Measurements from ENCODE around the gene MESP2.
"Not testable (repeated sequence)": the region's sequence is repeated elsewhere in the genome, so short reads cannot be mapped to it uniquely, and the experiment has no call there.

Gene MESP2

GRCh38 chr15:89781891-89782618 is 5.9 kb downstream of the MESP2 start:
- no peak for DNase-seq

- DNase-seq = not testable (repeated sequence)
Observed at GRCh38 chr15:89782619-89782950, 6.5 kb downstream of the MESP2 start.

GRCh38 chr15:89783111-89783860 is 7.2 kb downstream of the MESP2 start:
- no peak for DNase-seq

GRCh38 chr15:89783861-89784685 is 7.9 kb downstream of the MESP2 start:
- no peak for DNase-seq

GRCh38 chr15:89784686-89784960 is 8.5 kb downstream of the MESP2 start:
- DNase-seq = no peak

GRCh38 chr15:89785064-89785773 is 9.1 kb downstream of the MESP2 start:
- DNase-seq = no peak

- DNase-seq = no peak
Observed at GRCh38 chr15:89785774-89786140, 9.6 kb downstream of the MESP2 start.

- DNase-seq = no peak
Observed at GRCh38 chr15:89787944-89788343, 11.8 kb downstream of the MESP2 start.

GRCh38 chr15:89788585-89788984 is 12.5 kb downstream of the MESP2 start:
- DNase-seq = not testable (repeated sequence)

GRCh38 chr15:89790206-89790605 is 14.1 kb downstream of the MESP2 start:
- DNase-seq = no peak

- no peak for DNase-seq
Observed at GRCh38 chr15:89790661-89791060, 14.5 kb downstream of the MESP2 start.

- DNase-seq = no peak
Observed at GRCh38 chr15:89792106-89792805, 16.1 kb downstream of the MESP2 start.

GRCh38 chr15:89794627-89795241 is 18.6 kb downstream of the MESP2 start:
- DNase-seq = no peak

- no peak for DNase-seq
Observed at GRCh38 chr15:89795996-89796395, 19.9 kb downstream of the MESP2 start.

- DNase-seq = no peak
Observed at GRCh38 chr15:89797678-89798201, 21.6 kb downstream of the MESP2 start.

- DNase-seq = no peak
Observed at GRCh38 chr15:89799011-89799911, 23.1 kb downstream of the MESP2 start.

- no peak for DNase-seq
Observed at GRCh38 chr15:89799918-89800498, 23.9 kb downstream of the MESP2 start.

GRCh38 chr15:89801471-89802195 is 25.5 kb downstream of the MESP2 start:
- DNase-seq = no peak

GRCh38 chr15:89802231-89802928 is 26.2 kb downstream of the MESP2 start:
- no peak for DNase-seq
